NCI-H1417 (cell line): Measurements from ENCODE around the gene GPC2.

Experiments
- DNase-seq, 3 experiments: peaks; one replicate each; lab custom pipeline; 2025; lab: John Stamatoyannopoulos, UW

GPC2 gene

GRCh38 chr7:100122067-100122466 is 55.1 kb downstream of the GPC2 start:
- DNase-seq = peak; percentile 78 to 96 (median 93)

GRCh38 chr7:100120733-100121036 is 56.5 kb downstream of the GPC2 start:
- no peak for DNase-seq

- peak in 2 of 3 experiments; percentile 58 to 76 for DNase-seq
Measured at GRCh38 chr7:100119970-100120732, 57.0 kb downstream of the GPC2 start.
